Activated T-helper 1 cell treated with anti-CD3 and anti-CD28 coated beads, Interleukin-2, amount 50 U/mL, for 16 hours (primary cell): ENCODE results near the gene DPF3.

Experiments used
- DNase-seq, 2 donors: peaks; one replicate each; pipeline ENCODE4 v3.0.0-alpha.2; 2020; ENCODE audit warnings: low read depth in 1 of 2, low spot score in 1 of 2

DPF3 gene

GRCh38 chr14:72893636-72894322, at the start of gene DPF3:
Gene DPF3 (minus strand): TSS chr14:72894101. CDS start chr14:72894088, 13 bp downstream.
- DNase-seq = peak; percentile 78 to 85

GRCh38 chr14:72942934-72943333, 49.0 kb upstream of the DPF3 start:
- no peak for DNase-seq

- DNase-seq = no peak
Observed at GRCh38 chr14:72941286-72941985, 47.5 kb upstream of the DPF3 start.

- no peak for DNase-seq
Observed at GRCh38 chr14:72939630-72940029, 45.7 kb upstream of the DPF3 start.

GRCh38 chr14:72932893-72933292, 39.0 kb upstream of the DPF3 start:
- DNase-seq = no peak

GRCh38 chr14:72929316-72930080, 35.6 kb upstream of the DPF3 start:
- DNase-seq = no peak

GRCh38 chr14:72928872-72929271, 35.0 kb upstream of the DPF3 start:
- DNase-seq = no peak

- DNase-seq = peak; percentile 85 to 88
Observed at GRCh38 chr14:72926292-72927028, 32.6 kb upstream of the DPF3 start, which contains the start of gene DCAF4. Gene DCAF4 (plus strand): TSS chr14:72926464. CDS start chr14:72937979, 11,515 bp downstream.

GRCh38 chr14:72925815-72926291, 32.0 kb upstream of the DPF3 start:
- DNase-seq = no peak

GRCh38 chr14:72925171-72925759, 31.4 kb upstream of the DPF3 start:
- DNase-seq = no peak

- DNase-seq = no peak
Observed at GRCh38 chr14:72924337-72924736, 30.4 kb upstream of the DPF3 start.

- no peak for DNase-seq
Observed at GRCh38 chr14:72921396-72921795, 27.5 kb upstream of the DPF3 start.

GRCh38 chr14:72920008-72920407, 26.1 kb upstream of the DPF3 start:
- no peak for DNase-seq

- no peak for DNase-seq
Observed at GRCh38 chr14:72917094-72917802, 23.3 kb upstream of the DPF3 start.

- DNase-seq = no peak
Observed at GRCh38 chr14:72916174-72916573, 22.3 kb upstream of the DPF3 start.

GRCh38 chr14:72913809-72914208, 19.9 kb upstream of the DPF3 start:
- DNase-seq = no peak

GRCh38 chr14:72909163-72909562, 15.3 kb upstream of the DPF3 start:
- DNase-seq = no peak

- no peak for DNase-seq
Observed at GRCh38 chr14:72907886-72908285, 14.0 kb upstream of the DPF3 start.

GRCh38 chr14:72906879-72907278, 13.0 kb upstream of the DPF3 start:
- no peak for DNase-seq

- no peak for DNase-seq
Observed at GRCh38 chr14:72906316-72906715, 12.4 kb upstream of the DPF3 start.
